ENCODE measurements around the gene RBM33.

Gene RBM33

GRCh38 chr7:155773531-155773930, 129.1 kb downstream of the RBM33 start:
- Histone ChIP-seq H3K9me3 (ENCODE audit: control insufficient read depth, insufficient read depth, low read depth, low read length) (no peaks in the 10 kb centered on the region), H3K4me1 (ENCODE audit: control insufficient read depth, insufficient read depth, low read length) (no peaks in the 10 kb centered on the region), H3K4me3 (ENCODE audit: low read depth, low read length) (no peak overlapping the region), H3K27ac (ENCODE audit: extremely low read depth, low read depth, low read length) (no peak overlapping the region), H3K36me3 (ENCODE audit: control insufficient read depth in 2 of 2, insufficient read depth in 1 of 2, low read length in 2 of 2) (peaks cover 0 to 92% of the 10 kb centered on the region in 2 experiments; a peak in 2 of 3 replicates)
- no peak for TF ChIP-seq PRDM10 (tag by site-specific recombination; IDR thresholded peaks at IDR 0.05)
- no peak for TF ChIP-seq ZBTB26 (tag by site-specific recombination; optimal IDR thresholded peaks at IDR 0.05)
- no peak for TF ChIP-seq ZNF211 (tag by site-specific recombination; IDR thresholded peaks at IDR 0.05; ENCODE audit: low read depth)
- no peak for TF ChIP-seq ZNF701 (tag by site-specific recombination; IDR thresholded peaks at IDR 0.05)
- TF ChIP-seq ZNF132 (tag by site-specific recombination; IDR thresholded peaks at IDR 0.05; ENCODE audit: borderline replicate concordance), result no peak
- no peak for TF ChIP-seq PRDM6 (tag by site-specific recombination; IDR thresholded peaks at IDR 0.05)
- no peak for TF ChIP-seq ZNF138 (tag by site-specific recombination; IDR thresholded peaks at IDR 0.05; ENCODE audit: borderline replicate concordance)
- TF ChIP-seq ZNF600 (tag by site-specific recombination; IDR thresholded peaks at IDR 0.05), result no peak
- no peak for TF ChIP-seq ZBTB11 (tag by site-specific recombination; conservative IDR thresholded peaks at IDR 0.05; ENCODE audit: low read depth)
- no peak for TF ChIP-seq FEZF1 (tag by site-specific recombination; IDR thresholded peaks at IDR 0.05)
- TF ChIP-seq ZNF157 (tag by site-specific recombination; IDR thresholded peaks at IDR 0.05), result no peak
- no peak for TF ChIP-seq HOXA7 (CRISPR knock-in tag; IDR thresholded peaks at IDR 0.05; ENCODE audit: borderline replicate concordance)
- no peak for TF ChIP-seq ZNF692 (tag by site-specific recombination; IDR thresholded peaks at IDR 0.05)
- TF ChIP-seq HOXC10 (CRISPR knock-in tag; IDR thresholded peaks at IDR 0.05), result no peak
- ChIA-PET POLR2A (interaction anchor here (0.7 kb wide), 1 partner anchor 191 kb away, joined by 4 read pairs; no protein-coding TSS in a partner anchor), CTCF (interaction anchor here (1.0 to 1.1 kb wide), 2 partner anchors 175 to 394 kb away, joined by 3 read pairs; no protein-coding TSS in a partner anchor)
